ENCODE data around the gene USP28. TPM values are rescaled to one million over a fixed set of nuclear protein-coding genes. Genes with fewer than 3 reads are reported as not detected.
"Not testable (repeated sequence)": the region's sequence is repeated elsewhere in the genome, so short reads cannot be mapped to it uniquely, and the experiment has no call there.

Gene USP28
- total RNA-seq, 1 donor from 2014 or later: 89.8 TPM

DNA sequence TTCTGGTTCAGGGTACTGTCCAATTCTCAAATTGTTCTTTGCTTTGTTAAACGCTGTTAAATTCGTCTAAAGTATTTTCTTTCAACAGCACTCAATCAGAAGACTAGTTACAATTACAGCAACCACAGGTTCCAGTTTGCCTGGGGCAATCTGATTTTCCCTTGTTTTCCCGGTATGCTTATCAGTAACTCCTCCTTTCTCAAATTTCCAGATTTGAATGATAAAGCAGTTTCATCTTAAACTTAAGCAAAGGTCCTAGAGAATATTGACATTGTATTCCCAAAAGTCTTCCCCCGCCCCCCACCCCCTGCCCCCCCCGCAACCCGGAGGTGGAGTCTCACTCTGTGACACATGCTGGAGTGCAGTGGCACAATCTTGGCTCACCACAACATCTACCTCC is 10.5 kb upstream of the USP28 start:
- H3K27ac Mint-ChIP-seq (ENCODE audit: unreplicated experiment): no peak overlapping the region
- no peaks in the 10 kb centered on the region for H3K36me3 Mint-ChIP-seq (ENCODE audit: low read depth, unreplicated experiment)
- DNase-seq (ENCODE audit: low spot score): no peak
- H3K27me3 Mint-ChIP-seq (ENCODE audit: unreplicated experiment): no peaks in the 10 kb centered on the region
- TF ChIP-seq, protein P1, sequence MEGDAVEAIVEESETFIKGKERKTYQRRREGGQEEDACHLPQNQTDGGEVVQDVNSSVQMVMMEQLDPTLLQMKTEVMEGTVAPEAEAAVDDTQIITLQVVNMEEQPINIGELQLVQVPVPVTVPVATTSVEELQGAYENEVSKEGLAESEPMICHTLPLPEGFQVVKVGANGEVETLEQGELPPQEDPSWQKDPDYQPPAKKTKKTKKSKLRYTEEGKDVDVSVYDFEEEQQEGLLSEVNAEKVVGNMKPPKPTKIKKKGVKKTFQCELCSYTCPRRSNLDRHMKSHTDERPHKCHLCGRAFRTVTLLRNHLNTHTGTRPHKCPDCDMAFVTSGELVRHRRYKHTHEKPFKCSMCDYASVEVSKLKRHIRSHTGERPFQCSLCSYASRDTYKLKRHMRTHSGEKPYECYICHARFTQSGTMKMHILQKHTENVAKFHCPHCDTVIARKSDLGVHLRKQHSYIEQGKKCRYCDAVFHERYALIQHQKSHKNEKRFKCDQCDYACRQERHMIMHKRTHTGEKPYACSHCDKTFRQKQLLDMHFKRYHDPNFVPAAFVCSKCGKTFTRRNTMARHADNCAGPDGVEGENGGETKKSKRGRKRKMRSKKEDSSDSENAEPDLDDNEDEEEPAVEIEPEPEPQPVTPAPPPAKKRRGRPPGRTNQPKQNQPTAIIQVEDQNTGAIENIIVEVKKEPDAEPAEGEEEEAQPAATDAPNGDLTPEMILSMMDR (IDR thresholded peaks at IDR 0.05; ENCODE audit: unreplicated experiment): no peak
- peaks cover 2% of the 10 kb centered on the region for H3K4me1 Mint-ChIP-seq (ENCODE audit: unreplicated experiment)
- no peaks in the 10 kb centered on the region for H3K9me3 Mint-ChIP-seq (ENCODE audit: unreplicated experiment)
- no peak overlapping the region for H3K4me3 Mint-ChIP-seq (ENCODE audit: unreplicated experiment)

DNA sequence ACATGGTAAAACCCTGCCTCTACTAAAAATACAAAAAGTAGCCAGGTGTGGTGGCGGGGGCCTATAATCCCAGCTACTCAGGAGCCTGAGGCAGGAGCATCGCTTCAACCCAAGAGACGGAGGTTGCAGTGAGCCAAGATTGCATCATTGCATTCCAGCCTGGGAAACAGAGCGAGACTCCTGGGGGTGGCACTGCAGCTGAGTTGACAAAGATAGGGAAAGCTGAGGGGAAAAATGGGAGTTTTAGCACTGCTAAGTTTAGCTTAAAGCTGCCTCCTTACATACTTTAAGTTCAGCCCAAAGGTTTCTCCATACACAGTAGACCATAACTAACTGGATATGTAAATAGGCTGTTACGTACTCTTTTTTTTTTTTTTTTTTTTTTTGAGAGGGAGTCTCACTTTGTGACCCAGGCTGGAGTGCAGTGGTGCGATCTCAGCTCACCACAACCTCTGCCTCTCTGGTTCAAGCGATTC is 9.0 kb upstream of the USP28 start:
- no peak for DNase-seq (ENCODE audit: low spot score)
- TF ChIP-seq, protein P1 (IDR thresholded peaks at IDR 0.05; ENCODE audit: unreplicated experiment): no peak
- no peaks in the 10 kb centered on the region for H3K9me3 Mint-ChIP-seq (ENCODE audit: unreplicated experiment)
- H3K27me3 Mint-ChIP-seq (ENCODE audit: unreplicated experiment): no peaks in the 10 kb centered on the region
- no peak overlapping the region for H3K4me3 Mint-ChIP-seq (ENCODE audit: unreplicated experiment)
- peaks cover 3% of the 10 kb centered on the region for H3K4me1 Mint-ChIP-seq (ENCODE audit: unreplicated experiment)
- no peak overlapping the region for H3K27ac Mint-ChIP-seq (ENCODE audit: unreplicated experiment)
- no peaks in the 10 kb centered on the region for H3K36me3 Mint-ChIP-seq (ENCODE audit: low read depth, unreplicated experiment)

DNA sequence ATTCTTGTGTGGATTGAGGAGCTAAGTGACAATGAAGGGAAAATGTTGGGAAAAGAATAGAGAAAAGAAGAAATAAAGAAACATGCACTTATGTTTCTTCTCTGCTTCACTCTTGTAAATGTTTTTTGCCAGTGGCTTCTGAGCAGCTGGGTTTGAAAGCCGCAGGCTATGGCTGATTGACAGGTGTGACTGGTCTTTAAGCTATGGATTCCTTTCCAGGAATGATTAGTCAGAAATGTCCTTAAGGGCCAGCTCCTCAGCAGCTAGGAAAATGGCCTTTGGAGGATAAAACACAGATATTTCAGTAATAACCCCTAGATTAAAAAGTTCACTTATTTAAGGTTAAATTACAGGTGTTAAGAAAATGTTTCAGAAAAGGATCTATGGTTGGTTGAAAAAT is 6.5 kb upstream of the USP28 start:
- DNase-seq (ENCODE audit: low spot score): no peak
- no peaks in the 10 kb centered on the region for H3K36me3 Mint-ChIP-seq (ENCODE audit: low read depth, unreplicated experiment)
- no peaks in the 10 kb centered on the region for H3K9me3 Mint-ChIP-seq (ENCODE audit: unreplicated experiment)
- H3K27me3 Mint-ChIP-seq (ENCODE audit: unreplicated experiment): peaks cover 8% of the 10 kb centered on the region
- no peak overlapping the region for H3K27ac Mint-ChIP-seq (ENCODE audit: unreplicated experiment)
- peaks cover 23% of the 10 kb centered on the region for H3K4me1 Mint-ChIP-seq (ENCODE audit: unreplicated experiment)
- TF ChIP-seq, protein P1 (IDR thresholded peaks at IDR 0.05; ENCODE audit: unreplicated experiment): no peak
- no peak overlapping the region for H3K4me3 Mint-ChIP-seq (ENCODE audit: unreplicated experiment)

DNA sequence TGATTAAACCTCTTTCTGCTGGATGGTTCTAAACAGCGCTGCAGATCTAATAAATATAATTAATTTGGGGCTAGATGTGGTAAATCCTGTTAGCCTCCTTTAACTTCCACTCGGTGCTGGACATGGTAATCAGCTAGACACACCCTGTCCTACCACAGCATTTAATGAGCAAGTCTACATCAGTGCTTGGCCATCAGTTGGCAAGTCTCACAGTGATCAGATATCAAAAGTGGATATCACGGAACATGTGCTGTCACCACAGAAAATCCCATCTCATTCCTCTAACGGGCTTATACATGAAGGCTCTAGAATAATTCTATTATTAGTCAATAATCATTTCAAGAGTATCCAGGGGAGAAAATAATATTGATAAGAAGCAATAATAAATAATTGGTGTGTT is 5.6 kb upstream of the USP28 start:
- no peak for DNase-seq (ENCODE audit: low spot score)
- Mint-ChIP-seq H3K36me3 (ENCODE audit: low read depth, unreplicated experiment) (peaks cover under 1% of the 10 kb centered on the region), H3K4me1 (ENCODE audit: unreplicated experiment) (peaks cover 29% of the 10 kb centered on the region), H3K9me3 (ENCODE audit: unreplicated experiment) (no peaks in the 10 kb centered on the region), H3K4me3 (ENCODE audit: unreplicated experiment) (no peak overlapping the region), H3K27me3 (ENCODE audit: unreplicated experiment) (peaks cover 11% of the 10 kb centered on the region), H3K27ac (ENCODE audit: unreplicated experiment) (peak overlapping the region; percentile 77)
- TF ChIP-seq, protein P1 (IDR thresholded peaks at IDR 0.05; ENCODE audit: unreplicated experiment): no peak

DNA sequence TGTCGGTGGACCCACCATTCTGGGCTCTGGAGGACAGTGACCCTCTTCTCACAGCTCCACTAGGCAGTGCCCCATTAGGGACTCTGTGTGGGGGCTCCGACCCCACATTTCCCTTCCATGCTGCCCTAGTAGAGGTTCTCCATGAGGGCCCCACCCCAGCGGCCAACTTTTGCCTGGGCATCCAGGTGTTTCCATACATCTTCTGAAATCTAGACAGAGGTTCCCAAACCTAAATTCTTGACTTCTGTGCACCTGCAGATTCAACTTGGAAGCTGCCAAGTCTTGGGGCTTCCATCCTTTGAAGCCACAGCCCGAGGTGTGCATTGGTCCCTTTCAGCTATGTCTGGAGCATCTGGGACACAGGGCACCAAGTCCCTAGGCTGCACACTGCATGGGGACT is 4.1 kb upstream of the USP28 start:
- H3K4me3 Mint-ChIP-seq (ENCODE audit: unreplicated experiment); DNase-seq (ENCODE audit: low spot score); H3K36me3 Mint-ChIP-seq (ENCODE audit: low read depth, unreplicated experiment); H3K9me3 Mint-ChIP-seq (ENCODE audit: unreplicated experiment): not testable (repeated sequence)
- Mint-ChIP-seq H3K27me3 (ENCODE audit: unreplicated experiment) (peaks cover 16% of the 10 kb centered on the region), H3K27ac (ENCODE audit: unreplicated experiment) (peak overlapping the region; percentile 52), H3K4me1 (ENCODE audit: unreplicated experiment) (peaks cover 35% of the 10 kb centered on the region)
